HG03095 (cell line): ENCODE data around the gene HIPK2.
A peak's percentile ranks its signal among the peaks of the same experiment; 100 is the strongest.
"Not testable (repeated sequence)": the region's sequence is repeated elsewhere in the genome, so short reads cannot be mapped to it uniquely, and the experiment has no call there.

ENCODE experiments used
- ATAC-seq: cut with Tn5 transposase; IDR thresholded peaks from one replicate; pipeline ENCODE4 v1.9.1; 2021; ENCODE audit warnings: moderate library complexity; ENCODE audit not compliant: unreplicated experiment

The HIPK2 gene

DNA sequence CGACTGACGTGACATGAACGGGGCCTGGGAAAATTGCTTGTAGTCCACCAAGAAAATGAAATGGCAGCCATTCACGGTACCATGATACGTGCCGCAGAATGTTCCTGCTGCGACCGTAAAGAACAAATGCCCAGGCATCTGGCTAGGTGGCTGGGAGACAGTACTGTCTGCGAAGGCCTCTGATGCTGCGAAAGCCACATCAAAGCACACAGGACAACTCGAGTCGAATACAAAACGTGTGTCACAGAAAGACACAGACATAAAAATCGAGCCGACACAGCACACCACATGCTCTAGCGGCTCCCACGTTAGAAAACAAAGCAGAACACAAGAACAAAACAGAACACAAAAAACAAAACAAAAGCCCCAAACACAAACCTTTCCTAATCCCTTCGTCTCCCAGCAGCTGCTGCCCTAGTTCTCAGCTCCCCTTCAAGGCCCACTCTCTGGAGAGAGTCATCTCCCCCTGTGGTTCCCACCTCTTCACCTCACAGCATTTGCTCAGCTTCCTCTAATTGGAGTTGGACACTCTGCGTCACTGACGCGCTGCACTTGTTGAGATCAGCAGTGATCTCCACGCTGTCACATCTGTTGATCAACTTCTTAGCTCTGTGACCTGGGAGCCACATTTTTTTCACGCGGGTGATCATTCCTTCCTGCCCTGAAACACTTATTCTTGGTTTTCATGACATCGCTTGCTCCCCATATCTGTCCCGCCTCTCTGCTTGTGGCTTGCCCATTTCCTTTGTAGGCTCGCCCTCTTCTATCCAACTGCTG, 142.1 kb downstream of the HIPK2 start:
- no peak for ATAC-seq

DNA sequence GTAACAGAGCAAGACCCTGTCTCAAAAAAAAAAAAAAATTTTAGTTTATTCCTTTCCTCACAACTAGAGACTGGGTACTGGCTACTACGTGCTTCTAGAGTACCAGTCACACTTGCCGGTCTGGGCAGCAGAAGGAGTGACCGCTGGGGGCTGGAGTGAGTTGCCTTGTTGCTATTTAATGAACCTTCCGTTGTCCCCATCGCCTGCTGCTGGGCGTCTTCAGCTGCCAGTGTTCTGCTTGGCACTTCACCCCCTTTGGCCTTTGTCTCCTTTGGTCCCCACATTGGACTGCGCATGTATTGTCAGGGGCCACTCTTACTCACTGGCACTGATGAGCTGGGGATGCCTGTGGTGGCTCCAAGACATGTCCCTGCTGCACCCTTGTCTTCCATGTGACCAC, 143.7 kb downstream of the HIPK2 start:
- ATAC-seq, result no peak

DNA sequence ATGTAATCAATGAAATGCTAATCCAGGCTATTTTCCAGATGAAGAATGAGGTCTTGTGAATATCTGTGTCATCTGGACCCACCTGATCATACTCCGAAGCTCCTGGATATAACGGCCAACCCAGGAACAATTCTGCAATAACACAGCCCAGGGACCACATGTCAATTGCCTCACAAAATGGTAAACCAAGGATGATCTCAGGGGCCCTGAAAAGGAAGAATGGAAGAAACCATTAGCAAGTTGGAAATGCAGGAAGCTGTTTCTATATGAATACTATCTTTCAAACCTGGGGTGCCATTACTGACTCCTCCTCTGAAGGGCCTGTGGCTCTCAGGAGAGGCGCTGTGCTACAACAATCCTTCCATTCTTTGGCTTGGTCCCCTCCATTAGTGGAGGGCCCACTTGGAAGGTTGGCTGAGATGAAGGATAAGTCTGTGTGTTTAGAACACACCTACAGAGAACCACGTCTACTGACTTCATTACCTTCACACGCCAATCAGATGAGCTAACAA, 146.2 kb downstream of the HIPK2 start:
- no peak for ATAC-seq

DNA sequence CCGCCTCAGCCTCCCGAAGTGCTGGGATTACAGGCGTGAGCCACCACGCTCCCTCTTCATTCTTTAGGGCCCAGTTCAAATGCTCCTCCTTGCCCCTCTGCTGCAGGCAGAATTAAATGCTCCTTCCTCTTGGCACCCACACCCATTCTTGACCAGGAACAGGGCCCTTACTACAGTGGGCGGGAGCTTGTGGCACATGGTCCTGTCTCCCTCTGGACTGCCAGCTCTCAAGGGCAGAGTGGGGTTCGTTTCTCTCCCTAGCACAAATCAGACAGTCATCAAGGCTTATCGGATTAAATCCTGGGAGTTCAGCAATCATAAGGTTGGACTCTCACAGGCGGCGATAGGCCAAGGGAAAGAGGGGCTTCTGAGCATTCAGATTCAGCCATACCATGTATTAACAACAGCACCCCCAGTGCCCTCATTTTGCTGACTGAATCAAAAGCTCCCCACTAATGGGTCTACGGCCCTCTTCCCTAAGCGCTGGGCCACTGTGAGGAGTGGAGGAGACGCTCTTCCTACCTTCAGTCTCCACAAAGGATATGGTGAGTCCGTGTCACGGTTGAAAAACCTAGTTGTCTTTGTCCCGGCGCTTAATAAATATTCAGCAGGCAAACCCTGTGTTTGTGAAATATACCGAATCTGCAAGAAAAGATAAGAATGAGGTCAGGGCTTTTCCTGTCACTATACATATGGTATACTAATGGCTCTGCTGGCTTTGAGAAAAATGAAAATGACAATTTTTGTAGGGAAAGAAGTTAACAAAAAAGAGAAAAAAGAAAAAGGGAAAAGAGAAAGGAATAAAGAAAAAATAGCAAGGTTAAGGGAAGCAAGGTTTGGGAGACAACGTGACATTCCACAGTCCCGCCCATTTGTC, 146.9 kb downstream of the HIPK2 start:
- ATAC-seq, result no peak

DNA sequence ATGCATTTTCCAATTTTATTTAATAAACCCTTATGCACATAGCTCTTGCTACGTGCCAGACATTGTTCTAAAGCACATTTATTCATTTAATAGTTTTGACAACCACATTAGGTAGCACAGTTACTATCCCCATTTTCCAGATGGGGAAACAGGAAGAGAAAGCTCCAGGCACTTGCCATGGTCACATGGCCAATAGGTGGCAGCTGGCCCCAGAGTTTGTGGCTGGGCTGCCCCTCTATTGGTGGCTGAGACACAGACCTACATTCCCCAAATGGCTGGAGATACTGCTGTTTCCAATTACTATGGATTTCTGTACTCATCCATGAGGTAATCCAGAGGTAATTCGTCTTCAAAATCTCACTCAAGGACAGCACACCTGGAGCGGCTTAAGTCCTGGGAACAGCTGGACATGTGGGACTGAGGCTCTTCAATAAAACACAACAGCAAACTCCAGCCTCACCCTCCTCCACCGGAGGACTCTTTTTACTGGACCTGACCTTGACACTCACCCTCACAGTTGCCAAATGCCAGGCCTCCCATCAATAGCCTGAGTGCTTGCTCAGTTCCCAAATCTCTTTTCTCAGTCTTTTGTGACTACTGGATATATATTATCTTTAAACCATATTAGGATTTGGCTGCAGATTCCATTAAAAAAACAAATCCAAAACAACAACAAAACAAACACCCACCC, 148.3 kb downstream of the HIPK2 start:
- no peak for ATAC-seq

DNA sequence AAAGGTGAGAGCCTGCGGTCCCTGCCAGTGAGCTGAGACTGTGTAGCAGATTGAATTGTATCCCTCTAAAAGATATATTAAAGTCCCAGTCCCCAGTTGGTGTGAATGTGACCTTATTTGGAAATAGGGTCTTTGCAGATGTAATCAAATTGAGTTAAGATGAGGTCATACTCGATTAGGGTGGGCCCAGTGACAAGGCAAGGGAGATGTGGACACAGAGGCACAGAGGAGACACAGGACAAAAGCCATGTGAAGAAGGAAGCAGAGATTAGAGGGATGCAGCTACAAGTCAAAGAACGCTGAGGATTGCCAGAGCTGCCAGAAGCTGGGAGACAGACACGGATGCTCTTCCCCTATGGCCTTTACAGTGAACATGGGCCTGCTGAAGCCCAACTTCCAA, 150.0 kb downstream of the HIPK2 start:
- ATAC-seq, result no peak

DNA sequence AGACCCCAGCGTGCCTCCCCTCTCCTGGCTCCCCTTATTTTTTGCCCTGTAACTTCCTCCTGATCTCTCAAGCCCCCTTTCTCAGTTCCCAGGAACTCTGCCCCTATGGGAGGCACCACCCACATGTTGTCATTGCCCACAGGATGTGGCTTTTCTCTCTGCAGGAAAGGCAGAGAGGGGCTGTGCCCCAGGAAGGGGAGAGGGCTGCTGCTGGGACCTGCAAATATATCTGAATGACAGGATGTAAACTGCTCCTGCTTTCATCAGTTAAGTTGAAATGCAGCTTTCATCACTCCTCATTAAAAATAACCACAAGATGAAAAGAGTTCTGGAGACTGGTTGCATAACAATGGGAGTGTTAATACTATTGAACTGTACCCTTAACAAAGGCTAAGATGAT, 151.0 kb downstream of the HIPK2 start:
- no peak for ATAC-seq

DNA sequence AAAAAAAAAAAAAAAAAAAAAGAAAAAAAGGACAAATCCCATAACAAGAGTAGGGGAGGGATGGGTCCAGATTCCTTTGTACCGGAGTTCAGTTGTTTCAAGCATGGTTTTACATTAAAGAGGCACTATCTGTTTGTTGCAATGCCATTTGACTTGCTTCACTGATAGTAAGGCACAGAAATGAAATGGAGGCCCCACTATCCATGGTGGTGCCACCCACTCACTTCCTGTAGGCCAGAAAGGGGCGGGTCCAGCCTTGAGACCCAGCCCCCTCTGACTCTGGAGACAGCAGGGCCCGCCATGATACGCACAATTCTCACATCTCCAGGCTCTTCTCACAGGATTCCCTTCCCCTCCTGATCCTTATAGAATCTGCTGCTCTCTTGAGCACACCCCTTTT, 154.3 kb downstream of the HIPK2 start:
- ATAC-seq, result no peak

DNA sequence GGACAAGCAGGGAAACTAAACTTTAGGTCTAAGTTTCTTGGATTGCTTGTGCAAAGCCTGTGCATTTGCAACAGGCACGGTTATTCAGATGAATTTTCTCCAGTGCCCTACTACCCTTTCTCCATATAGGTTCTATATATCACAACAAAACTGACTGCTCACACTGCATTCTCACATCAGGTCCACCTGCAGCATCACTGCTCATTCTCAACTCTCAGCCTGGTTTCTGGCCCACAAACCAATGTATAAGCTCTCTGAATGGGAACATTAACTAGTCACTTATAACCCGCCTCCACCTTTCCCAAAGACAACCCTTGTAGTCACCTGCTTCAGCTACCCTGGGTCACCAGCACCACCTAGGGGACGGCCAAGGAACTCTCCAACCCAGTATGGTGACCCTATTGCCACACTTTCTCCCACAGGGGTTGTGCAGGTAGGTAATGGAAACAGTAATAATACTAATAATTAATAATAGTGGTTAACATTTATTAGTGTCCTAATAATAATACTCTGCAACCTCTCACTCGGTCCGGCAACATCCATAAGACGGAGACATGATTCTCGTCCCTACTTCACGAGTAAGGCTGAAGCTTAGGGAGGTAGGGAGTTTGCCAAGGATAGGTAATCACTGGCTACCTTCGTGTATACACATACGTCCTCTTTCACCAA, 157.0 kb downstream of the HIPK2 start:
- peak; percentile 64 for ATAC-seq

DNA sequence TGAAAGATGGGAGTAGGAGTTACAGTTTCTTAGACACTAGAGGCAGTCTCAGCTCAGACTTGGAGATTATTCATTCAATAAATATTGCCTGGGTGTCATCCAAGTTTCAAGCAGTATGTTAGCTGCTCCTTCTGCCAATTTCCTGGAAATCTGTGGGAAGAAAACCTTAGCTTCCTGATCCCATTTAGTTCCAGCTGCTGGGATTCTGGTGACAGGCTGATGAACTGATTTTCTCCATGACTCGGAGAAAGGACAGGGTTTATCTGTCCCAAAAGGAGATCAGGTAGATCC, 158.5 kb downstream of the HIPK2 start:
- no peak for ATAC-seq

DNA sequence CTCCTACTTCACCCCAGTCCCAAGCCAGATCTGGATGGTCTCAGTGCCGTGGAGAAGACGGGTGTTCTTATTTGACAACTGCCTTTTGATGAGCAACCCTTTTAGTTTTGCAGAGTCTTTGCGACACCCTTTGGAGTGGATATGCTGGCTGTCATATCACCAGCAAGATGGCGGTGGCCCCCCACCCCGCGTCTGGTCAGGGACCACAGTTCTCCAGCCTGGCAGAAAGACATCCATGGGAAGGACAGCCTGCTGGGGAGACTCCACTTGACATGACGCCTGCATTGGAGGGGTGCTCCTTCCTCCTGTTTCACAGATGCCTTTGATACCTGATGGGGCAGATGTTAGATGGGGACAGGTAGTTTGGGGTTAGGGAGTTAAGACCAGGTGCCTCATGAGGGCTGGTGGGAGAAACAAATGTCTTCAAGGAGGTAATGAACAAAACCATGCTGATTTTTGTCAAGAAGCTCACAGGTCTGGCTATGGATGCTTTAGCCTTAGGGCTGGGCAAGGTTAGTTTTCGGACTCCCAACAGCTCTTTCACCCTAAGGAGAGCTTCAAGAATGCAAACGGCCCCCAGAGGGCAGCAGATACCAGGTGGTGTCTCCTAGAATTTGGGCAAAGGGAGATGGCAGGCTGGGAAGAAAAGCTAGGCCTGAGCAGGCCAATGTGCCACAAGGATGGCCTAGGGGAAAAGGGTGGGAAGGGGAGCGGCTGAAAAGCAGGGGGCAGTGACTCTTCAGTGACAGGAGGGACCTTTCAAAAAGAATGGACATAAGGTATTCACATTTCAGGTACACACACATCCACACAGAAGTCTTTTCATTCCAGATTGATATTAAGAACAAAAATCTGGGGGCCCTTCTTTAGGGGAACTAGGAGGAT, 159.1 kb downstream of the HIPK2 start:
- ATAC-seq, result no peak

DNA sequence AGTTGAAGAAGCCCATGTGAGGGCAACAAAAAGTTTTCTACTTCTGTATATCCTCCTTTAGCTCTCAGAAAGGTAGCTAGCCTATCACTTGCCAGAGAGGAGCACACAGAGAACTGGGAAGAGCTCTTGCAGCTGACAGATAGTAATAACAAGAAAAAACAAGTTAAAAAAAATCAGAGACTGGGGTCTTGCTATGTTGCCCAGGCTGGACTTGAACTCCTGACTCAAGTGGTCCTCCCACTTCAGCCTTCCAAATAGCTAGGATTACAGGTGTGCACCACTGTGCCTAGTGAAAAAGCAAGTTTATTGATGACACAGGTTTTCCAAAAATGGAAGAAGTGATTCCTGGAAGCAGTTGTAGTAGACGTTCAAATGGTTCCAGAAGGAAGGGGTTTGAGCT, 160.7 kb downstream of the HIPK2 start:
- no peak for ATAC-seq

DNA sequence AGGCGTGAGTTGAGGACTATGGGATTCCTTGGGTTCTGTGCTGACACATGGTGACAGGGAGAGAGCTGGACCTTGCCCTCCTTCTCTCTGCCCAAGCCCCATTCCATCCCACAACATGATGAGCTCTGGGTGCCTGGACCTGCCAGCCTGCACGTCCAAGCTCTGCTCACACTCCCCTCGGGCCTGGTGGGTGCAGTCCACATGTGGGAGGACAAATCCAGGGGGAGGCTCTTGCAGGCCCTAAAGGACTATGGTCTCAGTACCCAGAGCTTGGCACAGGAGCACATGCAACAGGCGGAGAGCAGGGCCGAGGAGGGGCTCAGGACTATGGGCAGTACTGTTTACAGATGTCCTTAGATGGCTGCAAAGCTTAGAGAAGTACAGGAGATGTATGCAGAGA, 162.9 kb downstream of the HIPK2 start:
- no peak for ATAC-seq

DNA sequence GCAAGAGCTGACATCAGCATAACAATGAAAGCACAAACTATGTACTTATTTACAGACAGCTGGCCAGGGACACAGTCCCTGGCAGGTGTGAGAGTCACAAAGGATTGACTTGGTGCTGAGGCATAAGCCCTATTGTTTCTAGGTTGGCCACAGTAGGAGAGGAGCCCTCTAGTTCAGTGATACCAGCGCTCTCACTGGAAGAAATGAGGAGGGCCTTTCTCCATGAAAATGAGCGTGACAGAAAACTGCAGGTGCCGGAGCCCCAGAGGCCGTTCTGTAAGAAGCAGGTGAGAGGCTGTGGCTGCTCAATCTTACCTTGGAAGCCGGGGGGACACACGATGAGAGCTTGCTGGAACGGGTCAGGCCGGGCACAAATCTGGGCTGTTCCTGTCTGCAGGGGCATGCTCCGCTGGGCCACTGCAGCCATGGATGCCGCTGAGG, 163.8 kb downstream of the HIPK2 start:
- no peak for ATAC-seq

DNA sequence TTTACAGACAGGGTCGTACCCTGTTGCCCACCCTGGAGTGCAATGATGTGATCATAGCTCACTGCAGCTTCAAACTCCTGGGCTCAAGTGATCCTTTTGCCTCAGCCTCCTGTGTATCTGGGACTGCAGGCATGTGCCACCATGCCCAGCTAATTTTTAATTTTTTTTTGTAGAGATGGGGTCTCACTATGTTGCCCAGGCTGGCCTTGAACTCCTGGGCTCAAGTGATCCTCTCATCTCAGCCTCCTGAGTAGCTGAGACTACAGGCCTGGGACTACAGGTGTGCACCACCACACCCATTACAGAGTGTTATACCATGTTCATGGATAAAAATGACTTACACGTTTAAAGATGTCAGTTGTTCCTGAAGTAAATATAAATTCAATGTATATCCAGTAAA, 166.2 kb downstream of the HIPK2 start:
- not testable (repeated sequence) for ATAC-seq

DNA sequence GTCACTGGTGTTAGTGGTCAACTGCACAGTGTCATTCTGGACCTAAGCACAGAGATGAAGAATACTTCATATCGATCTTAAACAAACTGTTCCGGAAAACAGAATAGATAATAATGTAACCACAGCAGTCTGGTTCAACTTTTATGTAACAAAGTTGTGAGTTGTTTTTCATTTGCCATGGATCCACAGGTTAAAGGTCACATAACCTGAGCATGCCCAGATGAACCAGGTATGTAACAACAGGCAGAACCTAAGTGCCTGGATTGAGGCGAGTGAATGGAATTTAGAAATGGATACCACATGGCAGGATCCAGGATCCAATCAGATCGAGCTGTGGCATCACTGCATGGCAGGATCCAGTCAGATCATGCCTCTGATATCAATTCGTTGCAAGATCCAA, 167.2 kb downstream of the HIPK2 start:
- no peak for ATAC-seq

DNA sequence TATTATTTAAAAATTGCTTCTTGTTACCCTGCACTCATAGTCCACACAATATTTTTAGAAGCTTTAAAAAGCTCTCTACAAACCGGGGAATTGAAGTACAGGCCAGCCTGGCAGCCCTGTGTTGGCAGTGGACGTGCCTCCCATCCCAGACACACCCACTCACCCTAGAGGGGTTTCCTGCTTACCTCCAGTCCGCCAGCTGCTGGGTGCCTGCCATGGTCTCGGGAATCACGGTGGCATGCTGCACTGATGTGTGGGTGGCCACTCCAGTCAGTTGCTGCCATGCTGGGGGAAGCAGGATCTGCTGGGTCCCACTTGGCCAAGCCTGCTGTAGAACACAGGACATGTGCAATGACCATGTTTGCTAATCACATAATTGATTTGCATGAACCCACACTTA, 173.9 kb downstream of the HIPK2 start:
- ATAC-seq, result no peak

DNA sequence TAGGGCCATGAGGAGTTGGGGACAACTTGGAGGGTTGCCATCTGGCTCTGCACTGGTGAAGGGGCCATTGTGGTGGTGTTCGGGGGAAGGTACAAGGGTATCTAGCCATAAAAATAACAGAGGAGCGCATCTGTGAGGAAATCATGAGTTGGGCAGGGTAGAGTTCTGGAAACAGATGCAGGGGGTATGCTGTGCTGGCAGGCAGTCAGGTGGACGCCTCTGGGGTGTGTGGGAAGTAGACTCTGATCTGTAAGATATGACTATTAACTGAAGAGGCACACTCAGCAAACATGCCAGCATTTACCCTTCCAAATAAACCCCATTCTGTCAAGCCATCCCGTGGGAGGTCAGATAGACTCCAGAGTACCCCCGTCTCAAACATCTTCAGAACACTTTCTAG, 174.5 kb downstream of the HIPK2 start:
- no peak for ATAC-seq

DNA sequence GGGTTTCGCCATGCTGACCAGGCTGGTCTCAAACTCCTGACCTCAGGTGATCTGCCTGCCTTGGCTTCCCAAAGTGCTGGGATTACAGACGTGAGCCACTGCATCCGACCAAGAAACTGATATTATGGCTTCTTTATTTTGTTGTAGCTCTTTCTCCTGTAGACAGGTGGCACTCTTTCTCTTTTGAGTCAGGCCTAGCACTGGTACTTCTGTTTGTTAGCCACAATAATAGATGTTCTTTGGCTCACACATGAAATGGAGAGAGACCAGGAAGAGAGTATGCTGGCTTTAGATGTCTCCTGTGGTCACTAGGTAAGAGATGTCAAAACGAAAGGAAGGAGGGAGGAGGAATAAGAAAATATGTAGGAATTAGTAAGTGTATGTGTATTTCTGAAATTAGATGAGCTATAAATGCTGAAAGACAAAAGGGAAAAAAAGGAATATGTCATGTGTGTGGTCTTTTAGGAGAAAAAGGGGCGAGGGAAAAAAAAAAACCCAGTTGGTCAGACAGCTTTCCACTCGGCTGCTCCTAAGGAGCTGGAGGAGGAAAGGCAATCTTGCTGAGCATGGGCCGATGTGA, 175.6 kb downstream of the HIPK2 start:
- no peak for ATAC-seq

DNA sequence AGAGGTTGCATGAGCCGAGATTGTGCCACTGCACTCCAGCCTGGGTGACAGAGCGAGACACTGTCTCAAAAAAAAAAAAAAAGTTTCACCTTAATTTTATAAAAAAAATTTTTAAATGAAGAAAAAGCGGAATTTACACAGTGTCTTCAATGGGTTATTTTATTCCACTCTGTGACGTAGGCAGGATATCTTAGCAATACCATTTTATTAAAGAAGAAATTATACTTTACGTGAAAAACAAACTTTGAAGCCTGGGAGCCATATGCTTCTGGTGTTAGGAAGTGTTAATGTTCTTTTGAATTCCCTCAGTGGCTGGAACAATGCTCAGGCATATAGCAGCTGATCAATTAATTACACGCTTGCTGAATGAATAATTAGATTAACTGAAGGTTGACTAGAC, 176.6 kb downstream of the HIPK2 start:
- no peak for ATAC-seq
